Hepatocyte (in vitro differentiated cells): Measurements from ENCODE around the gene SUGCT. TPM values are rescaled to one million over a fixed set of nuclear protein-coding genes. Genes with fewer than 3 reads are reported as not detected.

Source experiments
- DNase-seq: peaks from one replicate; pipeline ENCODE4 v3.0.0-alpha.2; 2016; ENCODE audit warnings: low spot score
- H2AFZ ChIP-seq: fragments of 200-600 bp; sonication (generic); 2 replicates; pipeline ENCODE4 v1.6.0; 2016; ENCODE audit warnings: antibody characterized with exemption, mild to moderate bottlenecking
- H3K27ac ChIP-seq: fragments of 200-600 bp; sonication (generic); 2 replicates; pipeline ENCODE4 v1.5.1; 2016; ENCODE audit warnings: mild to moderate bottlenecking
- H3K27me3 ChIP-seq: fragments of 200-600 bp; sonication (generic); 2 replicates; pipeline ENCODE4 v1.6.1; 2016
- H3K36me3 ChIP-seq: fragments of 200-600 bp; sonication (generic); replicated peaks from 2 replicates; pipeline ENCODE4 v1.5.1; 2016; ENCODE audit warnings: low read depth; ENCODE audit not compliant: insufficient read depth
- H3K4me1 ChIP-seq: fragments of 200-600 bp; sonication (generic); 2 replicates; pipeline ENCODE4 v1.5.1; 2016; ENCODE audit warnings: mild to moderate bottlenecking, moderate library complexity; ENCODE audit not compliant: insufficient read depth
- H3K4me2 ChIP-seq: fragments of 200-600 bp; sonication (generic); 2 replicates; pipeline ENCODE4 v1.6.0; 2016
- H3K4me3 ChIP-seq: fragments of 200-600 bp; sonication (generic); 2 replicates; pipeline ENCODE4 v1.5.1; 2016; ENCODE audit warnings: mild to moderate bottlenecking
- H3K79me2 ChIP-seq: fragments of 200-600 bp; sonication (generic); 2 replicates; pipeline ENCODE4 v1.6.0; 2017; ENCODE audit warnings: mild to moderate bottlenecking
- H3K9me2 ChIP-seq: fragments of 200-600 bp; sonication (generic); replicated peaks from 2 replicates; pipeline ENCODE4 v1.6.0; 2017; ENCODE audit warnings: mild to moderate bottlenecking; ENCODE audit not compliant: insufficient read depth
- H3K9me3 ChIP-seq: fragments of 200-600 bp; sonication (generic); 2 replicates; pipeline ENCODE4 v1.5.1; 2016; ENCODE audit warnings: low read depth, mild to moderate bottlenecking
- H4K20me1 ChIP-seq: fragments of 200-600 bp; sonication (generic); 2 replicates; pipeline ENCODE4 v1.6.0; 2016; ENCODE audit warnings: mild to moderate bottlenecking; ENCODE audit not compliant: insufficient read depth, poor library complexity, severe bottlenecking
- EZH2 ChIP-seq: fragments of 200-600 bp; sonication (generic); IDR thresholded peaks from 2 replicates; pipeline ENCODE4 v1.6.1; 2016; ENCODE audit warnings: antibody characterized with exemption, mild to moderate bottlenecking, borderline replicate concordance
- EZH2phosphoT487 ChIP-seq: fragments of 200-600 bp; sonication (generic); IDR thresholded peaks from one replicate; pipeline ENCODE4 v1.6.1; 2018; ENCODE audit warnings: antibody characterized with exemption, mild to moderate bottlenecking, low read depth, moderate library complexity; ENCODE audit not compliant: unreplicated experiment, severe bottlenecking
- WGBS: methylation state at CpG from one replicate; pipeline ENCODE4 v1.1.6; 2016; ENCODE audit warnings: low lambda C conversion rate; ENCODE audit errors: missing lambda C conversion rate; 5-methylcytosine and 5-hydroxymethylcytosine counted together
- polyA plus RNA-seq: library from polyadenylated mRNA; unstranded; fragments of >200 nt; fragmentation: Nextera tagmentation; extraction: Ambion mirVana; gene quantifications from 2 replicates; pipeline ENCODE4 v1.2.1, GENCODE V29; 2016
- total RNA-seq: library from RNA; depleted of rRNA; stranded (reverse); fragments of >200 nt; gene quantifications from 2 replicates; pipeline ENCODE4 v1.2.3, GENCODE V29; 2014
- TF ChIP-seq, protein P1 (sequence below): fragments of 200-600 bp; sonication (generic); IDR thresholded peaks from 2 replicates; pipeline ENCODE4 v1.5.1; 2016; ENCODE audit warnings: antibody characterized with exemption, mild to moderate bottlenecking; ENCODE audit not compliant: poor library complexity

The SUGCT gene
- total and polyA plus RNA-seq, 2 experiments from 2014 or later = 5.1 to 12.0 TPM

DNA sequence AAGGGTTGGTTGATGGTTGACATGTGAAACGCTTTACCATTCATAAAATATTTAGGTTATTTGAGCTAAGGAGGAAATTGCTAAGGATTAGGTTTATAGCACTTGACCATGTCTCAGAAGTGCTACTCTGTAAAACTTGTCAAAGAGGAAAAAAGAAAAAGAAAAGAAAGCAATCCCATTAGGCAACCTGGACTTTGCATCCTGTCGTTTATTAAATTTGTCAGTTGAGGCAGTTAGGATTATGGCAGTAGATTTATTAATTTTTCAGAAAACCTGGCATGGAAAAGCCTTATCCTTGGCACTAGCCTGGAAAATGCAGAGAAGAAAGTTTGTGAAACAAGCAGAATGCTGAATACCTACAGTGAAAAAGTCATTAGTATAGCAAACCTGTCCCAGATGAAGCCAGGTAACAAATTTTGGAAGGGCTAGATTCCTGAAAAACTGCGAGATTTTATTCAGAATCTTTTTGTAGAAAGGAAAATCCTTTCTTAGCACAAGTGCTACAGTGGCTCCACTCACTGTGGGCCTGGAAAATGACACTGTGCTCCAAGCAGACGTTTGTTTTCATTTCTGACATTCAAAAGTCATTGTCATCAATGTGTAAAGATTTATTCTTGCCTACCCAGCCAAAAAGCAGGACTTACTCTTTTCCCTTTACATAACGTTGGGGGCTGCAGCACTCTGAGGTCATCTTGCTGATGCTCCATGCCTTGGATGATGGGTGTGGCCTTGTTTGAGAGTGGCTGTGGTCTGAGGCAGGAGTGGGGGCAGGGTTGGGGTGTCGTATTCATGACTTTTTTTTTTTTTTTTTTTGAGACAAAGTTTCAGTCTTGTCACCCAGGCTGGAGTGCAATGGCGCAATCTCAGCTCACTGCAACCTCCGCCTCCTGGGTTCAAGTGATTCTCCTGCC lies 664.9 kb downstream of the SUGCT start:
- H3K4me1 ChIP-seq = peaks cover 5% of the 10 kb centered on the region
- no peaks in the 10 kb centered on the region for H4K20me1 ChIP-seq
- H3K9me2 ChIP-seq = no peaks in the 10 kb centered on the region
- no peak overlapping the region for H3K4me3 ChIP-seq
- no peak overlapping the region for H3K27ac ChIP-seq
- no peaks in the 10 kb centered on the region for H3K27me3 ChIP-seq
- no peak overlapping the region for H2AFZ ChIP-seq
- TF ChIP-seq EZH2 = no peak
- TF ChIP-seq, protein P1, sequence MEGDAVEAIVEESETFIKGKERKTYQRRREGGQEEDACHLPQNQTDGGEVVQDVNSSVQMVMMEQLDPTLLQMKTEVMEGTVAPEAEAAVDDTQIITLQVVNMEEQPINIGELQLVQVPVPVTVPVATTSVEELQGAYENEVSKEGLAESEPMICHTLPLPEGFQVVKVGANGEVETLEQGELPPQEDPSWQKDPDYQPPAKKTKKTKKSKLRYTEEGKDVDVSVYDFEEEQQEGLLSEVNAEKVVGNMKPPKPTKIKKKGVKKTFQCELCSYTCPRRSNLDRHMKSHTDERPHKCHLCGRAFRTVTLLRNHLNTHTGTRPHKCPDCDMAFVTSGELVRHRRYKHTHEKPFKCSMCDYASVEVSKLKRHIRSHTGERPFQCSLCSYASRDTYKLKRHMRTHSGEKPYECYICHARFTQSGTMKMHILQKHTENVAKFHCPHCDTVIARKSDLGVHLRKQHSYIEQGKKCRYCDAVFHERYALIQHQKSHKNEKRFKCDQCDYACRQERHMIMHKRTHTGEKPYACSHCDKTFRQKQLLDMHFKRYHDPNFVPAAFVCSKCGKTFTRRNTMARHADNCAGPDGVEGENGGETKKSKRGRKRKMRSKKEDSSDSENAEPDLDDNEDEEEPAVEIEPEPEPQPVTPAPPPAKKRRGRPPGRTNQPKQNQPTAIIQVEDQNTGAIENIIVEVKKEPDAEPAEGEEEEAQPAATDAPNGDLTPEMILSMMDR = no peak
- no peak for DNase-seq
- H3K4me2 ChIP-seq = no peak overlapping the region
- H3K9me3 ChIP-seq = no peaks in the 10 kb centered on the region
- H3K79me2 ChIP-seq = no peaks in the 10 kb centered on the region
- no peaks in the 10 kb centered on the region for H3K36me3 ChIP-seq
- 75% methylated on average over 8 of the region's 8 CpGs for WGBS

DNA sequence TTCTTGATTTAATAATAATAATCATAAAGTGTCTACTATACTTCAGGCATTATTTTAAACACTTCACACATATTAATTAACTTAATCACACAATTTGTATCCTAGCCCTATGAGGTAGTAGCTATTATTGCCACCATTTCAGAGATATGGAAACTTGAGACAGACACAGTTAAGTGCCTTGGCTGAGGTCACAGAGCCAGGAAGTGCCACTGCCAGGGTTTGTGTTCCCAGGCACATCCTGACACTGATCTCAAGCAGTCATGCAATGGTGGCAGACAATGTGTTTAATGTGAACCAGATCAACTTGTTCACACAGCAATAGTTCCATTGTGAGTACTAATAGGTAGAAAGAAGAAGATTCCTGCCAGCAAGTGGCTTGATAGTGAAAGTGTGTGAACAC lies 666.0 kb downstream of the SUGCT start:
- TF ChIP-seq EZH2phosphoT487 (no peak), EZH2 (no peak)
- TF ChIP-seq, protein P1 = no peak

DNA sequence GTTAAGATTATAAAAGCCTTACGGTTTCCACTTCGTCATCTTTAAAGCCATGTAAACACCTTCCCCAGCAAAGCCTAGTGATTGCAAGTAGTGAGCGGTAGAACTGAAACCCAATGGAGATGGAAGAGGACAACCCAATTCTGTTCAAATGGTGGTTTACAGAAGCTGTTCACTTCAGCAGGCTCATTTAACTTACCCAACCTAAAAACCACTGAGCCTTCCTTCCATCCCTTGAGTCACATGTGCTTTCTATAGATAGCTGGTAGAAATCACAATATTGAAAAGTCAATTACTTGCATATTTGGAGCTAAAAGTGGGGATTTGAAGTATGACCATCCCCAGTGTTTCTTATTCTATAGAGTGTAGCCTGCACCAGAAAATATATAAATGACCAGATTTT lies 667.7 kb downstream of the SUGCT start:
- no peak overlapping the region for H3K4me2 ChIP-seq
- no peaks in the 10 kb centered on the region for H3K27me3 ChIP-seq
- peaks cover 5% of the 10 kb centered on the region for H3K4me1 ChIP-seq
- no peak overlapping the region for H3K4me3 ChIP-seq
- H3K9me2 ChIP-seq = no peaks in the 10 kb centered on the region
- DNase-seq = no peak
- H2AFZ ChIP-seq = no peak overlapping the region
- H4K20me1 ChIP-seq = no peaks in the 10 kb centered on the region
- no peaks in the 10 kb centered on the region for H3K36me3 ChIP-seq
- no peaks in the 10 kb centered on the region for H3K9me3 ChIP-seq
- TF ChIP-seq EZH2phosphoT487 = no peak
- no peak for TF ChIP-seq EZH2
- TF ChIP-seq, protein P1 = no peak
- no peak overlapping the region for H3K27ac ChIP-seq
- H3K79me2 ChIP-seq = no peaks in the 10 kb centered on the region
- WGBS = 90% methylated on average over 3 of the region's 3 CpGs

More for the DNA sequence above, 666.0 kb downstream of the SUGCT start:
- Histone ChIP-seq H3K27me3 (no peaks in the 10 kb centered on the region), H3K9me3 (no peaks in the 10 kb centered on the region), H3K4me1 (peaks cover 5% of the 10 kb centered on the region), H3K27ac (no peak overlapping the region), H3K4me3 (no peak overlapping the region), H3K4me2 (no peak overlapping the region), H3K79me2 (no peaks in the 10 kb centered on the region), H3K9me2 (no peaks in the 10 kb centered on the region), H2AFZ (no peak overlapping the region), H3K36me3 (no peaks in the 10 kb centered on the region), H4K20me1 (no peaks in the 10 kb centered on the region)
- DNase-seq = no peak
